HG03139 (cell line): ENCODE results near the gene CNRIP1.

Source experiments
- ATAC-seq: cut with Tn5 transposase; IDR thresholded peaks from one replicate; pipeline ENCODE4 v1.9.1; 2021; ENCODE audit not compliant: unreplicated experiment

Gene CNRIP1

DNA sequence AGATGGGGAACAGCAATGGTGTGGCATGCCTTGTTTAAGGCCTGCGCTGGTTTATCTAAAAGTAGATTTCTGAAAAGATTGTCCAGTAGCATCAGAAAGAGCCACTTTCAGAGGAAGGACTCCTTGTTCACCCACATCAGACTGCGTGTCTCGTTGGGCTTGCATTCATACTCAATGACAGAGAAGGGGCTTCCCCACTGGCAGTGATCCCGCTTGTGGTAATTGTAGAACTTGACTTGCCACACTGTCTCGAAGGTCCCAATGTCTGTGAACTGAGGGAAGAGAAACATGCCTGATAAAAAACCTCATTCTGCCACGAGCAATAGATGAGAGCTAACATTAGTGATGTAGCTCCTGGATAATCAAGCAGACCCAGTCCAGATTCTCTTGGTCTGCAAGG, 26.0 kb downstream of the CNRIP1 start:
- ATAC-seq, result no peak

DNA sequence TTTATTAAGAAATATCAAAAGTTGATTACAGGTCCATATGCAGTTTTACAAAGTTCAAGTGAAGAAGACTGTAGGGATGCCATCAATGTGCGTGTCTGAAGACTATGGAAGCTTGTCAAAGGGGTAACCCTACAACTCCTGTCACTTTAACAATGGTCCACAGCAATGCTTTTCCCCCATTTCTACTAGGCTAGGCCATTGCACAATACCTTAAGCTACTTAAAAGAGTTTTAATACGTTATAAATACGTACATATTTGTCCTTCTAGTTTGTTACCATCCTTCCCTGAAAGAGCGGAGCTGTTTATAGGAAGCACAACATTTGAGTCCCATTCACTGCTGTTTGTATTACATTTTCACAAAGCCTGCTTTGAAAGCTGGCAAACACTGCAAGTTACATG, 26.7 kb downstream of the CNRIP1 start:
- ATAC-seq, result no peak

DNA sequence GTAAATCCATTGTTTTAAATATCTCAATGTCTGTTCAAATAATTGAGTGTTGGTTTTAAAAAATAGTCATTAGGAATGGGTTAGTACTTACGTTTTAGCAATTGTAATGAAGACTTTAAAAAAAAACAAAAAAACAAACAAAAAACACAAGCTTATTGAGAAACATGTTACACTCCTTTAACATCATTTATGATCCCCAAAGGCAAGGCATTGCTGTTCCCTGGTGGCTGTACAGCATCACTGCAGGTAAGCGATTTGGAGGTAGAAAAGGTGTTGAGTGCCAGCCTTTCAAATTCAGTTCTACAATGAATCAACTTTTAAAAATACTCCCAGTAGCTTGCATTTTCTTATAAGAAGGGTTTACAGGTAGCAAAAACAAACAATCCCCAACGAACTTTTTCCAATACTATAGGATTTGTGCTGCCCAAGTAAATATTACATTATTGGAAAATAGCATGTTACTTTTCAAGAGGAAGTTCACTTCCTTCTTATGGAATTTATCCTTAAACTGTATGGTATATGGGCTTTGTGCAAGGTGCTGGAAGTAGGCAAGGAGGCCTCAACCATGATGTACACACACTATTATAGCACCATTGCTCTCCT, 27.5 kb downstream of the CNRIP1 start:
- no peak for ATAC-seq

DNA sequence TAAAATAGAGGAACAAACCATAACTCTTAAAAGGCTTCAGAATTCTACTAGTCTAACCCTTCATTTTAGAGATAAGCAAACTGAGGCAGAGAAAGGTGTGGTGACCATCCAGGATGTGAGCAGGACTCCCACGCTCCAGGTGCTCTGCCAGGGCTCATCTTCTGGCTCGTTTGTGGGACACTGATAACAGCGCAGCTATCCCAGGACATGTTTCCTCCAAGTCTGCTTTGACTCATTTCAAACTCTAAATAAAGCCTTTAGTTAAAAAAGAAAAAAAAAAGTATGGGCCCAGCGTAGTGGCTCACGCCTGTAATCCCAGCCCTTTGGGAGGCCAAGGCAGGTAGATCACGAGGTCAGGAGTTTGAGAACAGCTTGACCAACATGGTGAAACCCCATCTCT, 28.4 kb downstream of the CNRIP1 start:
- ATAC-seq, result no peak

DNA sequence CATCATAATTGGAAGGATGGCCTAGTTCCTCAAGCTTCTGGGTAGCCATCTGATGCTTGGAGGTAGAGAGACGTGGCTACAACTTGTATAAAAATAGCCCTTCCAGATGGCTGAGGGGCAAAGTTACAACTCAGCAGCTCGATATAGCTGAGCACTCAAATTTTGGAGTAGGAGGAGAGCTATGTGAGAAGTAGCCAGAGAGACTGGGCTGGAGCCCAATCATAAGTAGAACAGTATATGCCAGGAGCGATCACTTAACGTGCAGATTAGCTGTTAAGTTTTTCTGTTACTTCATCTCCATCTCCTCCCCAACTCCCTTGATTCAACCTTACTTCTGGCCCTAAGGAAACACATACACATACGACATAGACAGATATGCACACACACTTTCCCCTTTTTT, 28.8 kb downstream of the CNRIP1 start:
- ATAC-seq, result no peak

DNA sequence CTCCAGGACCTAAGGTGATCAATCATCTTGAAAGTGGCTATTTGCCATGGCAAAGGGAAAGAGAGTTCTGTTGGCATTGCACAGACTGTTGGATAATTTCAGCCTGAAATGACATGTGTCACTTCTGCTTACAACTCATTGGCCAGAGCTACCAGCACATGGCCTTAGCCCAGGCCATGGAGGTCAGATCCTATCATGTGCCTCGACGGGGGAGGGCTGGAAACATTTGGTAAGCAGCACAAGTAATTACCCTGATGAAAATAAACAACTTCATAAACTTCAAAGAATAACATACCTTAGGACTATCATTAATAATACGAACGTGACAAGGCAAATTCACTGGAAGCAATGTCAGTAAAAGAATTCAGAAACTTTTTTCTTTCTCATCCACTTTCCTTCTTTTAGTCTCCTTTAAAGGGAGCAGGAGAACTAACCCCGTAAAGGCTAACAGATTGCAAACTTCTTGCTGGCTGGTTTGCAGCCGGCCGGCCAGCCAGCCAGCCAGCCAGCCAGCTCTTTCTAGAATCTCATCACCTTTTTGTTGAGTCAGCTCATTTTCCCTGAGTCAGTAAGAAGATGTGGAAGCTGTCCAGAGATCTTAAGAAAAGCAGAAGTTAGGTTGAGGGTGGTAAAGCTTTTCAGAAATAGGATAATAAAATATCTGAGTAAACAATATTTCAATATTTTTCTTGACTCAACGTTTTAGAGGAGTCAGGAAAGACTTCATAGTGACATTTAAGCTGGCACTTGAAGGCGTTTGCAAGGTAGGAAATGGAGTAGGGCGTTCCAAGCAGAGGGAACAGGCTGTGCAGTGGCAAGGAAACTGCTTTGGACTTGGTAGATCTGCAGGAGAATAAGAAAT, 31.9 kb downstream of the CNRIP1 start:
- ATAC-seq, result no peak

DNA sequence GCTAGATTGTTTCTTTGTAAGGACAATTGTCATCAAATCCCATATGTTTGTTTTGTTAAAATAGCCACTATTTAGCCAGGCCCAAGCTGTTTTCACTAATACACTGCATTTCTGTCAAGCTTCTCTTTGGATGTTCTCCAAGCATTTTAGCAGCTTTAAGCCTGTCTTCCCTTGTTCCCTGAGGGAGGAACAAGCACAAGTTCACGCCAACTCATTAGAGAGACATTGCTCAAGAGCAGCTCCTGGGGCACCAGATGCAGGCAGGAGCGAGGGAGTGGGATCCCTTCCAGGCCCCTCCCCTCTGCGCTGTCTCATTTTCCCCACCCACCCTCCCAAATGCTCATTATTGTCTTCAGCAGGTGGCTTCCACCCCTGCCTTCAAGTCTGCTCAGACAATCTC, 34.9 kb downstream of the CNRIP1 start:
- no peak for ATAC-seq

DNA sequence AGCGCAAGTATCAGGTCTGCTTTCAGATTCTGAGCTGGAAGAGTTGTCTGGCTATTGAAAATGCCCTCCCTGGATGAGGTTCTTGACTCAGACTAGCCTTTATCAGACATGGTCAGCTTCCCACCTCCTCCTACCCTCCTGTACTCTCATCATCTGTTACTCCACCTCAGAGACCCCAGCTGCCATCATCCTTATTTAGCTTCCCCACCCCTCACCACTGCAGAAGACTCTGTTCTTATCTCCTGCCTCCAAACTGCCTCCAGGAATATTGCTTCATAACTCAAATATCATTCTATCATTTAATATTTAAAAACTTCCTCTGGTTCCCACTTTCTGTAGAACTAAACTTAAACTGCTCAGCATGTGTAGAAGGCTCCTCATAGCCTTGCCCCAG, 36.3 kb downstream of the CNRIP1 start:
- ATAC-seq, result no peak

DNA sequence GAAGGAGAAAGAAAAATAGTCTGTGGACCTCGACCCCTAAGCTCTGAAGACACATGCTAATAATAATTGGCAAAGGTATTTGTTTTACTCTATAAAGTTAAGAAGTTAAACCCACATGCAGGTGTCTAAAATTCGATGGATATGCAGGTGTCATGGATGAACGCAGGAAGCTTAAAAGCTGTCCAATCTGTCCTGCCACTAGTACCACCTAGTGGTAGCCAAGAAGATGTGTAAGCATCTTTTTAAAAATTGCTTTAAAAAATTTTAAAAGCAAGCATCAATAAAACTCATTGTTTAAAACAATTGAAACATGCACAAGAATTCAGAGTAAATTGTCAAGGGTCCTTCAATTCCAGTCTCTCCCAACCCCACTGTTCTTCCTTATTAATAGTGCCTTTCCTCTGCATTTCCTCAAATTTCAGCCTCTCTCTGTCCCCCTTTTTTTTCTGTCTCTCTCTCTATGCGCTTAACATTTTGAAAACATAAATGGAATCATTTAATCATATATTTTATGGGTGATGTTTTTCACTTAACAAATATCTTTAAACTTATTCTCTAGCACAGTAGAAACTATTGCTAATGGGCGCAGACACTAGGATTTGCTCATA, 36.8 kb downstream of the CNRIP1 start:
- ATAC-seq, result no peak

DNA sequence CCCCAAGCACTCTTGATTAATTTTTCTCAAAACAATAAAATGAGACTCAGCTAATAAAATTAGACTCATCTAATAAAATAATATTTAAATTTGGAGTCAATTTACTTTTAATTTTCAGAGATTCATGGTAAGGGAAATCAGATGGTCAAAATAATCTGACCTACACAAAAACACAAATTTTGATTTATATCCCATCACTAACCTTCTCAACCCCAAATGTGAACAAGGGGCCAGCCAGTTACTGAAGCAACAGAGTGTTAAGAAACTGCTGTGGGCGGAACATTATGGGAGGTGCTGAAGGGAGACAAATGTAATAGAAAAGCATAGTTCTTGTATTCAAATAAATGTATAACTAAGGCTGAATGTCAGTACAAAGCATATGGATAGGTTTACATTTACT, 39.0 kb downstream of the CNRIP1 start:
- ATAC-seq, result no peak

DNA sequence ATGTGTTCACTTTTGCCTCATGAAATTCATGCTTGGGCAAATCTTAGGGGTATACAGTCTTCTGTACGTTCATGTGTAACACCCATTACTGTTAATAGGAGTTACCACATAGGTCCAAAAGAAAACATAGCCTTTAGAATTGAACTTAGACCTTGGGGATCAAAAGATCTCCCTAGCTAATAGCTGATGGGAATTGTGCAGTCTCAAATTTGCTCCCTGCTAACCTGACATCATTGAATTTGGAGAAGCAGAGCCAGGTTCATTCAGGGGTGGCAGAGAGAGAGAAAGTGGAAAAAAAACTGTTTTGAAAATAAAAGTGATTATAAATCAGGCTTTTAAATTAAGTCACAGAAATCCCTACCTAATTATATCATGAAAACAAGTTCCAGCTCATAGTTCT, 39.4 kb downstream of the CNRIP1 start:
- no peak for ATAC-seq

DNA sequence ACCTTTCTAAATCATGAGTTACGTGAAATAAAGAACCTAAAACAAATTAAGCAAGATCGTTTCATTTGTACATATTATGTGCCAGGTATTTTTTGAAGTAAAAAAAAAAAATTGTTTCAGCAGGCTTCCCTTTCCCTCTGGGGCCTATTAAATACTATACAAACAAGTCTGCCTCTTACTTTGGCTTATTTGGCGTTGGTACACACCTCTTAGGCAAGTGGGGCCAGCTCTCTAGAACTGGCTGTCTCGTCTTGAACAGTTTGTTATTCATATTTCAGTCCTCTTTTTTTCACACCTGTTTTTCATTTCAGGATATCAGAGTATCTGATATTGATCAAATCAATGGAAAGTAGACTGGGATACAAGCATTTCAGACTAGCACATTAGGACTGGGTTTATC, 40.1 kb downstream of the CNRIP1 start:
- no peak for ATAC-seq

DNA sequence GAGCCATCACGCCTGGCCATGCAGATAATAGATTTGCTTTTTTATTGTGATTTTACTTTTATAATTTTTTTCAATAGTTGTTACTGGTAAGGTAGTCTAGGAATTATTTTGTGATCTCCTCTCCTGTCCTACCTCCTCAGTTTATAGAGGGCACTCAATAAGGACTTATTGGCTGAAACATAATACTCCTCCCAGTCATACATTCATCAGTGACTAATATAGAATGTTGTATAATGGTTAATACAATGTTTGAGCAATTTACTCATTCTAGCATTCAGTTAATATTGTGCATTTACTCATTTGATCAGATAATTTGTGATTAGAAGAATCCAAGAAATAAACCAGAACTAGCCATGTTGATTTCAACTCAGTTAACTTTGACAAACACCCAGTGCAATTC, 41.6 kb downstream of the CNRIP1 start:
- no peak for ATAC-seq

DNA sequence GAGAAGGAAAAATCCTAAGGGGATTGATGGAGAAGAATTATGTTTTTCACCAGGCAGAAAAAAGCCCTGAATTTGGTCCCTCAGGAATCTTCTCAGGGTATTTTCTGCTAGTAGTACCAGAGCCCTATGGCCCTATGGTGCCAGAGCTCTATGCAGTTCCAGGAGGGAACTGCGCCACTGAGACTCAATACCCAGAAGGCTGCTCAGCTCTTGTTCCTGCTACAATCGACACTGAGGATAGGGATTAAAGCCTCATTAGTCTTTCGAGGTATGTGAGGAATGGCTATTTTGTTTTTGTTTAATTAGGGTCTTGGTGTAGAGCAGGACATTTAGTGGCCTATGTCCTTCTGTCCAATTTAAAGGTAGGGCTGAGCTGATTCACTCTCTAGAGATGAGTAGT, 45.7 kb downstream of the CNRIP1 start:
- ATAC-seq, result no peak

DNA sequence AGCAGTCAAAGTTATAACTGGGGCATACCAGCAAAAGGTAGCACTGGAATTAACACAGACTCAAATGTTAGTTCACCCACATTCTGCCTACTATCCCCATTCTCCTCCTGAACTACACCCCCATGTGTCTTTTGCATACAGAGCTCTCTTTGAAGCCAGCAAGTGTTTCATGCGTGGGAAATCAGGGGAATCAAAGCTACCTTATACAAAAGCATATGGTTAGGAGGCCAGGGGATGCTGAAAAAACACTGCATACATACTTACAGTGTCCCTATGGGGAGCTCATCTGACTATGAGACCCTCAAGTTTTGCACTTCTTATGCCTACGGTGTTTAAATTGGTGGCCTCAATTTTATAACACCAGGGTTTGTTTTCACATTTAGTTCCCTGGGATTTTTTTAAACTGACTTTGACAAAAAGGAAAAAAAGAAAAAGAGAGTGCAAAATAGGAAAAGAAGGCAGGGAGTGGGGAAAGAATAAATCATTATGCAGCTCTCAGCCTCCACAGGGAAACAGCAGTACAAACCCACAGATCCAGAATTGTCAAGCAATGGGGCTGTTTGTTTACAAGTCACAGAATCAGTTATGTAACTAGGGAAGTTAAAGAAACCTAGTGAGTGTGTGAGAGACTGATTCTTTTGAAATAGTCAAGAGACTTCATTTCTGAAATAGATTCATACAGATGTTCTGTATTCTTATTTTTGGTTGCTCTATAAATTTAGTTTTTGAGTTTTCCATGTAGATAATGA, 47.3 kb downstream of the CNRIP1 start:
- no peak for ATAC-seq

DNA sequence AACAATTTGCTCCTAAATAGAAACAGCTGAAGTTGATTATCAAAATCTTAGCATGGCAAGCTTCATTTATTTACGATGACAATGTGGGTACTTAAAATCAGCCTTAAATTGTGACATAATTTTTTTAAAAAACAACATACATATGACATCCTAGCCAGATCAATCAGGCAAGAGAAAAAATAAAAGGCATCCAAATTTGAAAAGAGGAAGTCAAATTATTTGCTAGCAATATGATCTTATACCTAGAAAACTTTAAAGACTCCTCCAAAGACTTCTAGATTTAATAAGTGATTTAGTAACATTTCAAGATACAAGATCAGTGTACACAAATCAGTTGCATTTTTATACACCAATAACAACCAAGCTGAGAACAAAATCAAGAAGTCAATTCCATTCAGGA, 53.1 kb downstream of the CNRIP1 start:
- ATAC-seq, result no peak

DNA sequence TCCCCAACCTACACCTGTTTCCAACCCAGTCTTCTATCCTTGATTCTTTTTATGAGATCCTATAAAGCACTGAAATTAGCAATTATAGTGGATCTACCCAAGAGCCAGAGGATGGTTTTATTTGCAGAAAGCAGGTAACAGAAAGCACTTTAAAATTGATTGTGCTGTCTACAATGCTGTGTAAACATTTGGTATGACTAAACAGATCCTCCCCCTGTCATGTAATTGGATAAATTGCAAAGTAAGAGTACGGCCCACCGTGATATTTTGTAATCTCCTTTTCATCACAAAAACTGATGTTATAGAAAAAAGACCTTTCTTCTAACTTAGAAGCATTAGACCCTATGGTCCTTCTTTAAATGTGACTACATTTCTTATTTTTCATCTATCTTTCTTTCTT, 56.1 kb downstream of the CNRIP1 start:
- ATAC-seq, result no peak

DNA sequence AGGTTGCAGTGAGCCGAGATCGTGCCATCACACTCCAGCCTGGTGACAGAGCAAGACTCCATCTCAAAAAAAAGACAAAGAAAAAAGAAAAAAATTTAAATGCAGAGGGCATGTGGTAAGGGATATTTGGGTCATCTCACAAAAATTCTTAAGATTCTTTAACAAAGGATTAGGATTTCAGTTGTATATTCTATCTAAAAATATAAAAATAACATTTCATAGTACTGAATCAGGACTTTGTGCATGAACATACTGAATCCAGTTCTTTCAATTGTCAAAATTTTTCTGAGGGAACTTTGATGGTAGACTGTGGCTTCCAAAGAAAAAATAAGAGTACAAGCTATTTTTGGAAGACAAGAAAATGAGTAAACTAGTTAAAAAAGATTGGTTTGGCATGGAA, 60.9 kb downstream of the CNRIP1 start:
- ATAC-seq, result no peak

DNA sequence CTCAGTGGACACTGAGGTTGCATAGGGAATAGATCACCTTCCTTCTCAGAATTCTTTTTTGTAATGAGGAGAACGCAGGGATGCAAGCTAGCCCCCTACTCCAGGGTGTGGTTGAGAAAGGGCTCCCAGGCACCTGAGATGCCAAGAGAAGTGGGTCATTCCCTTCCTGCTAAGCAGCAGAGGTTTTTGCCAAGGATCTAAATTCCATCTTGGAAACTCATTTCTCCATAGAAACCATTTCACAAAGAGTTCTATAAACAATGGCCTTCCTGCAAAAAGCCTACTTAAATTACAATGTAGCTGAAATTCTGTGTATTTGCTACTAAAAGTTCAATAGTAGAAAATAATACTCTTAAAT, 63.7 kb downstream of the CNRIP1 start:
- ATAC-seq, result no peak

DNA sequence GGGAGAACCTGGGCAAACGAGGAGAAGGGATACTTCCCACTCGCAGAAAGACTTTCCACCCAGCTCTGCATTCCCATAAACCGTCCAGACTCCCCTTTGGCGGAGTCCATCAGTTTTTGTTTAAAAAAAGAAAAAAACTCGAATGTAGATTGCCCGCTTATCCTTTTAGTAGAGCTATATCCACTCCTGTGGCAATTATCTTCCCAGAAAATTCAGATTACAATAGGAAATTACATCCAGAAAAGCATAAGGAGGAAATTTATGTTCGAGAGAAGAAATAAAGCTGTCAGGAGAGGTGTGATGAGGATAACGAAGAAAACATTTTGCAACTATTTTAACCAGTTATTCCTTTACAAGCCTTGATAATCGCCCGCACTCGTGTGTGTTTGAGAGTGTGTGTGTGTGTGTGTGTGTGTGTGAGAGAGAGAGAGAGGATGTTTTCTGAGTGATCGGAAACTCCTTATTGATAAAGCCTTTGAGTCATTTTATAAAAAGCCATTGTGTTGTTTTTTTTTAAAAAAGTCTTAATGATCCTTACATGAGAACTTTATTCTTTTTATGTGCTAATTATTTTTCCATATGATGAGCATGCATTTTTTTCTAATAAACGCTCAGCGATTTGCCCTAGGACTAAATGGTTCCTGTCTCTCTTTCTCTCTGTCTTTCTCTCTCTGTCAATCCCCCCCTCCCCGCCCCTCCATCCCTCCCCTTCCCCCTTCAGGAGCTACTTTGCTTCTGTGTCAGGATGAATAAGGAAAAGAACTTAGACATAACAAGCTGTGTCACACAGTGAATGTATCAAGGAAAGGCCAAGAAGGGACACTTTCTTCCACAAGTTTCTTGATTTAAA, 66.3 kb downstream of the CNRIP1 start:
- ATAC-seq, result no peak
